NCI-H1417 (cell line): Measurements from ENCODE around the gene ARHGEF11.
A peak's percentile ranks its signal among the peaks of the same experiment; 100 is the strongest.

Experiments used
- DNase-seq, 3 experiments: peaks; one replicate each; lab custom pipeline; 2025; lab: John Stamatoyannopoulos, UW

Gene ARHGEF11

DNA sequence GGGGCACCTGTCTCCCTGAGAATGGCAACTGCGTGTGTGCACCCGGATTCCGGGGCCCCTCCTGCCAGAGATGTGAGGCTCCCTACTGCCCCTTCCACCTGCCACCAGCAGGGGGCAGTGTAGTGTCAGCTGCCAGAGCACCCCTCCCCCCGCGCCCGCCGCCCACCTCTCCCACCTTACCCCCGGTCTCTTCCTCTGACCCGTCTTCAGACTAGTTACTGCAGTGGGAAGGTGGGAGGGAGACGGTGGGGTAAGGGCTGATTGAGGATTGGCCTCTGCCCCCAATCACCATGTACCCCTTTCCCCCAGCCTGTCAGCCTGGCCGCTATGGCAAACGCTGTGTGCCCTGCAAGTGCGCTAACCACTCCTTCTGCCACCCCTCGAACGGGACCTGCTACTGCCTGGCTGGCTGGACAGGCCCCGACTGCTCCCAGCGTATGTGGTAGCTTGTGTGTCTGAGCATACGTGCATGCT lies 135.2 kb downstream of the ARHGEF11 start:
- DNase-seq = peak; percentile 56 to 63 (median 60)

DNA sequence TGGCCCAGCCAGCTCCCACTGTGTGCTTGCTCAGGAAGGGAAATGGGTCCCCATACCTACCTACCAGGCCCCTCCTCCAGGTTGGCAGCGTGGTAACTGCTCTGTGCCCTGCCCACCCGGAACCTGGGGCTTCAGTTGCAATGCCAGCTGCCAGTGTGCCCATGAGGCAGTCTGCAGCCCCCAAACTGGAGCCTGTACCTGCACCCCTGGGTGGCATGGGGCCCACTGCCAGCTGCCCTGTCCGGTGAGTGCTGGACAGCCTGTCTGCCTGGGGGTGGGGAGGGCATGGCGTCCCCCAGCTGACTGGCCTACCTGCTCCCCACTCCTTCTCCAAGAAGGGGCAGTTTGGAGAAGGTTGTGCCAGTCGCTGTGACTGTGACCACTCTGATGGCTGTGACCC lies 135.9 kb downstream of the ARHGEF11 start:
- no peak for DNase-seq

DNA sequence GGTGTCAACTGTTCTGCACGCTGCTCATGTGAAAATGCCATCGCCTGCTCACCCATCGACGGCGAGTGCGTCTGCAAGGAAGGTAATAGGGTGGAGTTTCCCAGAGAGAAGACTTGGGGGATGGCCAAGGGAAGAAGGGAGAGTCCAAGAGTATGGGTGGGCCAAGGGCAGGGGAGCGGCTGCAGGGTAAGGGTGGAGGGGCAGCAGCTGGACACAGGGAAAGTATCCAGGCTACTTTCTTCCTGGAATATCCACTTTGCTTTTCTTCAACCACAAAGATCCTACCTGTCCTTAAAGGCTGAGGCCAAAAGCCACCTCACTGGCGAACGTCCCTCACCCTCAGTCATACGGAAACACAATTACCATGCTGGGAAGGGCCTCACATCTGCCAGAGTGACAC lies 136.6 kb downstream of the ARHGEF11 start:
- no peak for DNase-seq

DNA sequence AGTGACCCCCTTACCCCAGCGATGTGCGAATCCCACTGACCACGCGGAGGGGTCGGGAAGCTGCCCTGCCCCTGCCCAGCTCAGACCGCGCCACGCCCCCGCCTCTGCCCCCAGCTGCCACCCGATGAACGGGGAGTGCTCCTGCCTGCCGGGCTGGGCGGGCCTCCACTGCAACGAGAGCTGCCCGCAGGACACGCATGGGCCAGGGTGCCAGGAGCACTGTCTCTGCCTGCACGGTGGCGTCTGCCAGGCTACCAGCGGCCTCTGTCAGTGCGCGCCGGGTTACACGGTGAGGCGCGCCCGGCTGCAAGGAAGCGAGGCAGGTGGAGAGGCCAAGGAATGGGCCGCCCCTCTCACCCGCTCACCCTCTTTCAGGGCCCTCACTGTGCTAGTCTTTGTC lies 137.0 kb downstream of the ARHGEF11 start:
- no peak for DNase-seq

DNA sequence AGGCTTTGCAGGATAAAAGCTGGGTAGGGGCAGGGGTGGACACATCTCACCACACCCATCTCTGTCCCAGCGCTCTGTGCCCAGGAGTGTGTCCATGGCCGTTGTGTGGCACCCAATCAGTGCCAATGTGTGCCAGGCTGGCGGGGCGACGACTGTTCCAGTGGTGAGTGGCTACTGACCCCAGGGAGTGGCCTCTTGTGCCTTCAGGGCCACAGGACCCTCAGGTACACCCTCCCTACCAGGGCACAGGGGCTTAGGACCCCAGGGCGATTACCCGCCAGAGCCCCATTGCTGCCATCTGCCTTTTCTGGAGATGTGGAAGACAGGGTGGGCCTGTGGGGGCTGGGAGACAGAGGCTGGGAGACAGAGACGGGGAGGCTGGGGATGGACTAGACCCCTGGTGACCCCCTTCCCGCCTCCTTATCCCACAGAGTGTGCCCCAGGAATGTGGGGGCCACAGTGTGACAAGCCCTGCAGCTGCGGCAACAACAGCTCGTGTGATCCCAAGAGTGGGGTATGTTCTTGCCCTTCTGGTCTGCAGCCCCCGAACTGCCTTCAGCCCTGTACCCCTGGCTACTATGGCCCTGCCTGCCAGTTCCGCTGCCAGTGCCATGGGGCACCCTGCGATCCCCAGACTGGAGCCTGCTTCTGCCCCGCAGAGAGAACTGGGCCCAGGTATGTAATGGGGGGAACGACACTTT lies 139.2 kb downstream of the ARHGEF11 start:
- DNase-seq = no peak

DNA sequence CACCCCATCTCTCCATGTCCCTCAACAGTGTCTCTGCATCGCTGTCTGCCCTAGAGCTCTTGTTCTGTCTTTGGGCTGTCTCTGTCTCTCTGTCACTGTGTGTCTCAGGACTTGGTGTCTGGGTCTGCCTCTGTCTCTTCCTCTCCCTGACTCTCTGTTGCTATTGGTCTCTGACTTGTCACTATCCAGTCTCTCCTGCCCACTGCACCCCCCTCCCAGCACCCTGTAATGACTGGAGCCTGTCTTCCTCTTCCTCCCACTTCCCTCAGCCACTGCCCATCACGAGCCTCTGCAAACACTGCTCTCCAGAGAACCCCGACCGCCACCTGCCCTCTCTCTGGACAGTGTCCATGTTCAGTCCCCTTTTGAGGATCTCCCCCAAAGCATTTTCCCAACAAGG lies 139.9 kb downstream of the ARHGEF11 start:
- no peak for DNase-seq

DNA sequence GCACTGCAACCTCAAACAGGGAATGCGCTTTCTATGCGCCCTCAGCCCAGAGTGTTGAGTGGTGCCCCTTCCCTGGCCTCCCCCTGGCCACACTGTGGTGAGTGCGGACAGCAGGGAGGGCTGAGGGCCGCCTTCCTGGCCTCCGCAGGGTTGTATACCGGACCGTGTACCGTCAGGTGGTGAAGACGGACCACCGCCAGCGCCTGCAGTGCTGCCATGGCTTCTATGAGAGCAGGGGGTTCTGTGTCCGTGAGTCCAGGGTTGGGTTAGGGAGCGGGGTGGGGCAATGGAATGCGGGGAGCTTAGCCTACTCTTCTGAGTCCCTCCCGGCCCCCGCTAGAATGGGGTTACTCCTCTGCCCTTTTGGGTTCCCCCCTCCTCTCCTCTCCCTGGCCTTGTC lies 140.4 kb downstream of the ARHGEF11 start:
- no peak for DNase-seq

DNA sequence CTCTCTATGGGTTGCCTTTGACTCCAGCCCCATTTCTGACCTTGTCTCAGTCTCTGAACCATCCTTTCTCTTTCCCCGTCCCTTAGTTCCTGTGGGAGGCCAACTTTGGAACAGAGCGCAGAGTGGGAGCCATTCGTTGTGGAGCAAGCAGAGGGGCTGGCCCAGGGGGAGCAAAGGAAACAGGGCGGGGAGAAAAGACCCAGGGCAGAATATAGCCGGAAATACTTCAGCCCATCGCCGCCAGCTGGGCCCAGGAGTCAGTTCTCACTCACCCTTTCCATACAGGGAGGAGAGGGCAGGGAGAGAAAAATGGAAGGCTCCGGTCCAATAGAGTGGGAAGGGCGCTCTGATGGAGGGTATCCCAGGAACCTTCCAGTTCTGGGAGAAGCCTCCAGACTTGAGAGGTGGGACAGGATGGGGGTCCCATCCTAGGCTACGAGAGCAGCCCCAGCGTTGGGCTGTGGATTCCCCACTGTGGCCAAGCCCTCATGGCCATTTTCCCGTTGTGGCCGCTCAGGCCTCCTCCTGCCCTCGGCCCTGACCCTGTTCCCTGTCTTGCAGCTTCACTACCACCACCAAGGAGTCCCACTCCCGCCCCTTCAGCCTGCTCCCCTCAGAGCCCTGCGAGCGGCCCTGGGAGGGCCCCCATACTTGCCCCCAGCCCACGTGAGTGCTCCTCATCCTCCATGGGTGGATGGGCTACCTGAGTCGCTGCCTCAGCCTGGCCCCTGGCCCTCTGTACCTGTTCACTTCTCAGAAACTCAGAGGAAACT lies 141.2 kb downstream of the ARHGEF11 start:
- DNase-seq = no peak

DNA sequence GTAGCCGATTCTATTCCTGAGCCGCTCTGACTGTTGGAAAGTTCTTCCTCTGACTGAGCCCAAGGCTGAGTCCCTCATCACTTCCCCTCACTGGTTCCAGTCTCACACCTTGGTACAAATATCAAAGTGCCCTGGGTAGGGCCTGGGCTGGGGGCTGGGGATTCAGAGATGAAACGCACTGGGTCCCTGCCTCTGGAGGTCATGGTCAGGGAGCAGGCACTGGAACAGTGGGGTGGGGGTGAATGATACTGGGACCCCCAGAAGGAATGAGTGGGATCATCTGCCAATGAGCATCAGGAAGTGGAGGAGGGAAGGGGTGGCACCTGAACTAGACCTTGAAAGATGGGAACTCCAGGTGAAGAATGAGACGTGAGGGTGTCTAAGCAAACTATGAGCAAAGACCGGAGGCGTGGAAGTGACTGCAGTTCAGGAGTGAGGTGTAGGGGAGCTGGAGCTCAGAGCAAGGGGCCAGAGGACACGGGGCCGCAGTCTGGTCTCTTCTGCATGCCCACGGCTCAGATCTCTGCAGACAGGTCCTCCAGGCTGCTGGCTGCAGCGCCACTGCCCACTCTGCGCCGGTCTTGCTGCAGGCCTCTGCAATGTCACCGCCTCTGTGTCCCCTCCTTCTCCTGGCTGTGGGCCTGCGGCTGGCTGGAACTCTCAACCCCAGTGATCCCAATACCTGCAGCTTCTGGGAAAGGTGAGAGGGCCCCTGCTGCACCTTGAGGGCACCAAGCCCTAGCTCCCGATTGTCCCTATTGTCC lies 142.0 kb downstream of the ARHGEF11 start:
- DNase-seq = no peak

DNA sequence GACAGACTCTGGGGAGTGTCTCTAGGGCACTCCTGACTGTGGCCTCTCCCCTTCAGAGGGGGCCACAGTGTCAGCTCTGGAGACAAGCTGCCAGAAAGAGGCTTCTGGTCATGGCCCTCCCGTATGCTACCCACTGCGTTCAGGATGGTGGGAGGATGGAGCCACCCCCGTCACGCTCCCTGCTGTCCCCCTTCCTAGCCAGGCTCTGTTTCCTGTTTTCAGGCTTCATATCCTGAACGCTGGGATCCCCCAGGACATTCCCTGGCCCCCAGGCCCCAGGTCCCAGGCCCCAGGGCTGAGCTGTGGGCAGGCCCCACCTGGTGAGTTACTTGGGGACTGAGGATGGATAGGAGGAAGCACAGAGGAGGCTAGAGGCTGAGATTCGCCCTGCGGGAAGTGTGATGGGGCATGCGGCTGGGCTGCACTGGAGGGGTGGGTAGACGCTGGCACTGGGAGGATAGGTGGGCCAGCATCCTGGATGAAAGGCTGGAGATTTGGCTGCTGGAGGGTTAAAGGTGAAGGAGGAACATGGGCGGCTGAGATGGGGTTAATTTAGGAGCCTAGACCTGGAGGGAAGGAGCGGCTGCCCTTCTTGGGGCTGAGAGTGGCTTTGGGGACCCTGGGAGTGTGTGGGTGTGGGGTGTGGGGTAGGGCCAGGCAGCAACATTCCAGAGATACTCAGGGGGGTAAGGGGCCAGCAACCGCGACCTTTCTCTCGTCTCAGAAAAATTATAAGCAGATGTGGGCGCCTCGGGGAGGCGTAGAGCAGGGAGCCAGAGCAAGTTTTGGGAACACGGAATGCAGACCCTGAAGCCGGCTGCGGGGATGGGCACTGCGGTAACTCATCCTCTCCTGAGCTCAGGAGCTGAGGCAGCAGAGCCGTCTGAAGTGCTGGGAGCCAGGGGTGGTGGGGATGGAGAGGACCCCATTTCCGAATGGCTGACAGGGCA lies 143.3 kb downstream of the ARHGEF11 start:
- no peak for DNase-seq

DNA sequence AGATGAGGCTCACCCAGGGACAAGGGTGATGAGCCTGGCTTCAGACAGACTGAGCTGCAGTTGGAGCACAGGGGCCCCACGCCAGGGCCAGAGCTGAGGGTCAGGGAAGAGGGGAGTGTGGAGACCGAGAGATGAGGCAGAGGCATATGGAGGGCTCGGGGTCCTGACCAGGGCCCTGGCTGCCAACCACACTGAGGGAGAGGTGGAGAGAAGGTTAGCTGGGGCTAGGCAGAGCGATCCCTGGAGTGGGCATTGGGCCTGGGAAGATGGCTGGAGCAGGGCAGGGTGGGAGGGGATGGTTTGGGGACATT lies 144.0 kb downstream of the ARHGEF11 start:
- no peak for DNase-seq

DNA sequence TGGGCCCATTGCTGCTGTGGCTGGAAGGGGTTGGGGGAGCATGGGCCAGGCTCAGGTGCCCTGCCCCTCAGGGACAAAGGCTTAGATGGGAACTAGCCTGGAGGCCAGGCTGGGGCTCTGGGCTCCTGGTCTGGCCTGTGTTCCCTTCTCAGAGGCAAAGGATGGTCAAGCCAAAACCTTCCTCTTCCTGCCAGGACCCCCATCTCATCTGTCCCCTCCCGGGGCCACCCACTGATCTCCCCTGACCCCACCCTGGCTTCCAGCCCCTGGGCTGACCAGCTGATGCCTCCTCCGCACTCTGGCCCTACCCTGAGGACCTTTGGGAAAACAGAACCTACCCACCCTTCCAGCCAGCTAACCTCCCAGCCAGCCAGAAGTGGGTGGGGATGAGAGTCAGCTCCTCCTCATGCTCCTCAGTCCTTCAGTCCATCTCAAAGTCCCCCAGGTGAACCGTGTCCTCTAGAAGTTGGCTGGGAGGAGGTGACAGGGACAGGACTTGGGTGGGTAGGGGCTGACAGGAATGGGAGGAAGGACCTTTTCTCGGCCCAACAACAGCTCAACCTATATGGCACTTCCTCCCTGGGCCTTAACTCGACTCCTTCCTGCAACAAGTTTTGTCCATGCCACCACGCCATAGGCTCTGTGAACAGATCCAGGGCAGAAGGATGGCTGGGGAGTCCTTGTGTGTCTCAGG lies 144.5 kb downstream of the ARHGEF11 start:
- no peak for DNase-seq

DNA sequence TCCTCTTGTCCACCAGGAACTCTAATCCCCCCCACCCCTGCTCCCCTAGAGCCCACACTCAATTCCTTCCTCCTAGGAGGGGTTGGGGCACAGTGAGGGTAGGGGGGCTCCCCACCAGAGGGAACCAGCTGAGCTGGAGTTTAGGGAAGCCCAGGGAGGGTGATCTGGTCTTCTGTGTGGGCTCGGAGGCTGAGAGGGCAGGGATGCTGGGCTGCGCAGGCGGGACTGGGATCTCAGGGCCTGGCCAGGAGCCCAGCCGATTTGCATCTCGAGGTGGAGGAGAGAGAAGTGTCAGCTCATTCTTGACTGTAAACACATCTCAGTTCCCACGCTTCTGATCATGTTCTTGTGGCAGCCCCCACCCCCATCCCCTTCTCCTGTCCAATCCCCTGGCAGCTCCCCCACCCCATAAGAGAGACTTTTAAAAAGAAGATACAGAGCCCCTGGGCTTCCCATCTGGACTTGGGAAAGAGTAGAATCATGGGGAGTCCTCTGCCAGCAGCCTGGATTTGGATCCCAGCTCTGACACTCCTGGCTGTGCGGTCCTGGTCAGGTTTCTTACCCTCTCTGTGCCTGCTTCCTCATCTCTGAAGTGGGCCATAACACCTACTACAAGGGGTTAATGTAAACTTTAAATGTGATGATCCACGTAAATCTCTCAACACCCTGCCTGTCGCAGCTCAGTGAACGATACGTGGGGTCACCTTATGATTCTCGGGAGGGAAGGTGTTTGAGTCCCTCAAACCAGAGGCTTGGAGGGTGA lies 145.4 kb downstream of the ARHGEF11 start:
- no peak for DNase-seq

DNA sequence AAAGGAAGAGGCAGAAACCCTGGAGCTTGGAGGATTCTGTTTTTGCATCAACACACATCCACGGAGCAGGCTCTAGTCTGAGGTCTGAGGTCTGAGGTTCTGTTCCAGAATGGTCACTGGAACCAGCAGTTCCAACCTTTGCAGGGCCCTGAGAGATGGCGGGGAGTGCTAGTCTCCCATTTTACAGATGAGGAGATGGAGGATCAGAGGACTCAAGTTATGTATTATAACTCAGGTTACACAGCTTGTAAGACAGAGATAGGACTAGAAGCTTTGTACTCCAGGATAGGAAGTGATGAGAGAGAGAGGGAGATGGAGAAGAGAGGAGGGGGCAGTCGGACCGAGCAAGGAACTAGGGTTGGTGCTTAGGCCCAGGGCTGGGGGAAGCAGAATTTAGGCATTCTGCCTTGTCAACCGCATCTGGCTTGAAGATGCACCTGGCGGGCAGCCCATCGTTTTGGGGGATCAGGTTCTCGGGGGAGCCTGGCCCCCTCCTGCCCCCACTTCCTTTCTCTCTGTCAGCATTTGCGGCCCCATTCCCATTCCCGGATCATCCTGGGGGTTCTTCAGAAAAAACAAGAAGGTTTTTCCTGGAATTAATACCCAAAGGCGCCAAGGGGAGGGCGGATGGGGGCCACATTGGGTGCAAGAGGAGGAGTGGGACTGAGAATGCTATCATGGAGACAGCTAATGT lies 146.4 kb downstream of the ARHGEF11 start:
- DNase-seq = no peak

DNA sequence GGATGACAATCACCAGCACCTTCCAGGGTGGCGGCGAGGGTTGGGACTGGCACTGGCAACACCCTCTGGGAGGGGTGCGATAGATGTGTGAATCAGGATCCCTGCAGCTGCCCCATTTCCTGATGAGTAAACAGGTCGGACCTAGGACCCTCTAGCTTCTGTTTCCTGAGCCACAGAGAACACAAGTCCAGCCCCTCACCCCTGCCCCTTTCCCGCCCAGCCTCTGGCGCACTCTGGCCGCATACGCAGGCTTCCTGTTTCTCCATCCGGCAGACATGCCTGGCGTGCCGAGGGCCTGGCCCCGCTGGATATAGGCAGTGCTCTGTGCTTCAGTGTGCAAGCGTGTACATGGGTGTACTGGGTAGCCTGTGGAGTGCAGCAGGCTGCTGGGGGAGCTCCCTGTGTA lies 147.4 kb downstream of the ARHGEF11 start:
- DNase-seq = no peak

DNA sequence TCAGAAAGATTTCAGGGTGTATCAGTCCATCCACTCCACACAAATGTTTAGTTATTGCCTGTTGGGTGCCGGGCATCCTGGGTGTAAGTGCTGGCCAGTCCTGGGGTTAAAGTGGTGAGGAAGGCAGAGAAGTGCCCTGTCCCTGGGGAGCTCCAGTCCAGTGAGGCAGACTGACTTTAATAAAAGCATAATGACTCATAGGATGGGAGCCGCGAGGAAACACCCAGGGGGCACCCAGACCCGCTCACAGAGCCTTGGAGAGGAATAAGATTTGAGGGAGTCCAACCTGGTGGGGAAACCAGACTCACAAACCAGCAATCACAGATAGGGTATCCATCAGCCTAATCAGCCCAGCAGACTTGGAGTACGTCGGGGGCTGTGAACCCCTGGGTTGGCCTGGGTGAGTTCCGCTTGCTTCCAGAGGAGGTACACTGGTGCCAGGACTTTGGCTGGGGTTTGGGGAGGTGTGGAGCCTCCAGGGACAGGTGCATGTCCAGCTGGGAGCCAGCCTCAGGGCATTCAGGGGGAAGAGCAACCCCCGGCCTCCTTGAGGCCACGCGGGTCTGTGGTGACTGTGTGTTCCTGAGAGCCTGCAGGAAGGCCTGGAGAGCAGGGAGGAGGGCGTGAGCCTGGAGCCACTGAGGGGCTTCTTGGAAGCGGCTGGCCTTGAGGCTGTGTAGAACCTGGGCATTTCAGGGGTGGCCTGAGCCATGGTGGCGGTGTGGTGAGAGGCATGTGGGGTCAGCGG lies 148.3 kb downstream of the ARHGEF11 start:
- DNase-seq = no peak

DNA sequence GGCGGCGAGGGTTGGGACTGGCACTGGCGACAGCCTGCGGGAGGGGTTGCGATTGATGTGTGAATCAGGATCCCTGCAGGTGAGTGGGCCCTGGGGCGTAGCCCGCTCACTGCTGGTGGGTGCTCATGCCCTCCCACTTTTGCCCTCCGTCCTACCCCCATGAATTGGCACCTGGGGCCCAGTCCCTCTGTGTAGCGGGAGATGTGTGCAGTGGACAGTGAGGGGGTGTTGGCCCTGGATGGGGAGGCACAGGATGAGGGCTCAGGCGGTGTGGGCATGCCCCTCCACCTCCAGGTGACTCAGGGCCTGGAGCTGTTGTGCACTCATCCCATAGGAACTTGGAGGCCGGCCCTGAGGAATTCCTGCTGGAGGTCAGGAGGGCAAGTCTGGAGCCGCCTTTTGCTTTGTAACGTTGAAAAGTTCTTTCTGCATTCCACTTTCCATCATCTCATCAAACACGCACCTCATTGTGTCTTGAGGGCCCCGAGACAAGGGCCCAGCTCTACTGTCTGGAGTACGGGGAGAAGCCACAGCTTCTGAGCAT lies 149.0 kb downstream of the ARHGEF11 start:
- no peak for DNase-seq

DNA sequence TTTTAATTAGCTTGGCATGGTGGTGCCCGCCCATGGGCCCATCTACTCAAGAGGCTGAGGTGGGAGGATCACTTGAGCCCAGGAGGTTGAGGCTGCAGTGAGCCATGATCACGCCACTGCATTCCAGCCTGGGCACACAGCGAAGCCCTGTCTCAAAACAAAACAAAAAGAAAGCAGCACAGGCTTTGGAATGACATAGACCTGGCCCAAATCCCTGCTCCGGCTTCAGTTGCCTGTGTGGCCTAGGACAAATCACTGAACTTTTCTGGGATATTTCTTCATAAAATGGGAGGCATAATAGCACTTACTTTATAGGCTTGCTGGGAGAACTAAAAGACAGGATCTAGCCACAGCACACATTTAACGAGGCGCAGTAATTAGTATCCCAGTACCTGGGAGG lies 149.6 kb downstream of the ARHGEF11 start:
- no peak for DNase-seq

DNA sequence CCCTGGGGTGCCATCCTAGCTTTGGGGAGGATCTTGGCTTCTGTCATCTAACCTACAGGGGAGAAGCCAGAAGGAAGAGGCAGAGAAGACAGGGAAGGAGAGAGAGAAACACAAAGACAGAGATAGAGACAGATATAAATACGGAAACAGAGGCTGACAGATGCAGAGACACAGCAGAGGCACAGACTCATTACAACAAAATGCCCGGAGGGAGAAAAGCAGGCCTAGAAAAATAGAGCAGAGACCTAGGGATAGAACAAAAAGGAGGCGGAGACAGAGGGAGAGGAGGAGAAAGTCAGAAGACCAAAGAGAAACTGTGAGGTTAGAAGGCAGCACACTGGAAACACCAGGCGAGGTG lies 150.1 kb downstream of the ARHGEF11 start:
- no peak for DNase-seq
